ENCODE measurements around the gene RPS6KA4.

The RPS6KA4 gene

DNA sequence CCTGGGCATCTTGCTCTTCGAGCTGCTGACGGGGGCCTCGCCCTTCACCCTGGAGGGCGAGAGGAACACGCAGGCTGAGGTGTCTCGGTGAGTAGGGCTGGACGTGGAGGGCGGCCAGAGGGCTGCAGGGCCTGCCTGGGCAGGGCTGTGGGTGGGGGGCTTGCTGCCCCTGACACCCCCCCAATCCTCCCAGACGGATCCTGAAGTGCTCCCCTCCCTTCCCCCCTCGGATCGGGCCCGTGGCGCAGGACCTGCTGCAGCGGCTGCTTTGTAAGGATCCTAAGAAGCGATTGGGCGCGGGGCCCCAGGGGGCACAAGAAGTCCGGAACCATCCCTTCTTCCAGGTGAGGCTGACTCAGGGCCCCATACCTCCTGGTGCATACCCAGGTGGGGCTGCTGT lies 2.7 kb downstream of the RPS6KA4 start:
- no peak for DNase-seq (ENCODE audit: low read depth)

DNA sequence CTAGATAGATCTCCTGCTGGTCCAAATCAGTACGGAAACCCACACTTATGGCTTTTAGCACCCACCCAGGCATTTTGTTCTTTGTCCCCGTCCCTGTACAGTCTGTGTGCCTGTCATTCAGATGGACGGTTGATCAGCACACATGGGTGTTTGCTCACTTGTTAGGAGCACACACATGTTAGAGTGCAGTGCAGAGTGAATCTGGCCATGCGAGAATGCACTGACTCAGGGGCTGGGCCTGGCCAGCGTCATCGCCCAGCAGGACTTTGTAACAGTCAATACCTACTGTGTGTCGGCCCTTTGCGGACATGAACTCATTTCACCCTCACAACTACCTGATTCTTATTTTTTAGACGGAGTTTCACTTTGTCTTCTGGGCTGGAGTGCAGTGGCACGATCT lies 3.4 kb downstream of the RPS6KA4 start:
- TF ChIP-seq, protein P1, sequence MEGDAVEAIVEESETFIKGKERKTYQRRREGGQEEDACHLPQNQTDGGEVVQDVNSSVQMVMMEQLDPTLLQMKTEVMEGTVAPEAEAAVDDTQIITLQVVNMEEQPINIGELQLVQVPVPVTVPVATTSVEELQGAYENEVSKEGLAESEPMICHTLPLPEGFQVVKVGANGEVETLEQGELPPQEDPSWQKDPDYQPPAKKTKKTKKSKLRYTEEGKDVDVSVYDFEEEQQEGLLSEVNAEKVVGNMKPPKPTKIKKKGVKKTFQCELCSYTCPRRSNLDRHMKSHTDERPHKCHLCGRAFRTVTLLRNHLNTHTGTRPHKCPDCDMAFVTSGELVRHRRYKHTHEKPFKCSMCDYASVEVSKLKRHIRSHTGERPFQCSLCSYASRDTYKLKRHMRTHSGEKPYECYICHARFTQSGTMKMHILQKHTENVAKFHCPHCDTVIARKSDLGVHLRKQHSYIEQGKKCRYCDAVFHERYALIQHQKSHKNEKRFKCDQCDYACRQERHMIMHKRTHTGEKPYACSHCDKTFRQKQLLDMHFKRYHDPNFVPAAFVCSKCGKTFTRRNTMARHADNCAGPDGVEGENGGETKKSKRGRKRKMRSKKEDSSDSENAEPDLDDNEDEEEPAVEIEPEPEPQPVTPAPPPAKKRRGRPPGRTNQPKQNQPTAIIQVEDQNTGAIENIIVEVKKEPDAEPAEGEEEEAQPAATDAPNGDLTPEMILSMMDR (IDR thresholded peaks at IDR 0.05; ENCODE audit: low read depth, low read length, missing control alignments): no peak
- no peak for DNase-seq (ENCODE audit: low read depth)
- H3K4me3 ChIP-seq (ENCODE audit: low read depth, low read length): no peak overlapping the region

More for the DNA sequence above, 2.7 kb downstream of the RPS6KA4 start:
- no peak overlapping the region for H3K4me3 ChIP-seq (ENCODE audit: low read depth, low read length)
- TF ChIP-seq, protein P1 (IDR thresholded peaks at IDR 0.05; ENCODE audit: low read depth, low read length, missing control alignments): no peak

DNA sequence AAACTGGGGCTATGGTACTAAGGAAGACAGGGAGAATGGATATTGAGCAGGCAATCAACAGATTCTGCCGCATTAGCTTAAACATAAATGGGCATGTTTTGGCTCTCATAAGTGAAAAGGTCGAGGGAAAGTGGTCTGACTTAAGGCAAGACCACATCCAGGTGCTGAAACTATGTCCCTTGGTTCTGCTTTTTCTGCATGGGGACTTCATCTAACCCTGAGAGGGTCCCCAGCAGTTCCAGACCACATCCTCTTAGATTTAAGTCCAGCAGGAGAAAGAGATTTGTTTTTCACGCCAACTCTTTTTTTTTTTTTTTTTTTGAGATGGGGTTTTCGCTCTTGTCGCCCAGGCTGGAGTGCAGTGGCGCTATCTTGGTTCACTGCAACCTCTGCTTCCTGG lies 5.5 kb downstream of the RPS6KA4 start:
- TF ChIP-seq, protein P1 (IDR thresholded peaks at IDR 0.05; ENCODE audit: low read depth, low read length, missing control alignments): no peak
- no peak overlapping the region for H3K4me3 ChIP-seq (ENCODE audit: low read depth, low read length)
- no peak for DNase-seq (ENCODE audit: low read depth)

GRCh38 chr11:64364911-64365310 lies 5.9 kb downstream of the RPS6KA4 start:
- H3K4me3 ChIP-seq (ENCODE audit: low read depth, low read length): no peak overlapping the region
- TF ChIP-seq, protein P1 (IDR thresholded peaks at IDR 0.05; ENCODE audit: low read depth, low read length, missing control alignments): no peak
- DNase-seq (ENCODE audit: low read depth): no peak

GRCh38 chr11:64366751-64367150 lies 7.8 kb downstream of the RPS6KA4 start:
- no peak for DNase-seq (ENCODE audit: low read depth)
- TF ChIP-seq, protein P1 (IDR thresholded peaks at IDR 0.05; ENCODE audit: low read depth, low read length, missing control alignments): no peak
- H3K4me3 ChIP-seq (ENCODE audit: low read depth, low read length): no peak overlapping the region

GRCh38 chr11:64367931-64368672 lies 9.1 kb downstream of the RPS6KA4 start:
- TF ChIP-seq, protein P1 (IDR thresholded peaks at IDR 0.05; ENCODE audit: low read depth, low read length, missing control alignments): no peak
- DNase-seq (ENCODE audit: low read depth): no peak
- H3K4me3 ChIP-seq (ENCODE audit: low read depth, low read length): no peak overlapping the region

GRCh38 chr11:64368673-64369074 lies 9.7 kb downstream of the RPS6KA4 start:
- H3K4me3 ChIP-seq (ENCODE audit: low read depth, low read length): no peak overlapping the region
- TF ChIP-seq, protein P1 (IDR thresholded peaks at IDR 0.05; ENCODE audit: low read depth, low read length, missing control alignments): no peak
- DNase-seq (ENCODE audit: low read depth): no peak

All from GM12864 (cell line).